Keratinocyte (primary cell): ENCODE results near the gene PTCRA. TPM values are rescaled to one million over a fixed set of nuclear protein-coding genes. Genes with fewer than 3 reads are reported as not detected.

Experiments
- DNase-seq: peaks from one replicate; pipeline ENCODE4 v3.0.0-alpha.2; 2011; ENCODE audit warnings: low read depth, missing footprints, low spot score
- FAIRE-seq: peaks from 2 replicates; lab custom pipeline; 2011; peaks lifted over from hg19 to GRCh38; lab: Jason Lieb, UNC
- H2AFZ ChIP-seq: 2 replicates; pipeline ENCODE4 v1.6.0; 2012; ENCODE audit warnings: low read length, control low read depth, inconsistent platforms; ENCODE audit not compliant: control insufficient read depth
- H3K27ac ChIP-seq: 2 replicates; pipeline ENCODE4 v1.5.1; 2011; ENCODE audit warnings: low read length; ENCODE audit not compliant: control insufficient read depth, insufficient read depth
- H3K27me3 ChIP-seq: 3 replicates; pipeline ENCODE4 v1.6.0; 2011; ENCODE audit warnings: low read length; ENCODE audit not compliant: control insufficient read depth, insufficient read depth; ENCODE audit errors: extremely low read depth
- H3K36me3 ChIP-seq, 2 experiments: 2 replicates in 1 of 2; 3 replicates in 1 of 2; pipeline ENCODE4 v1.5.1; 2011; ENCODE audit warnings: low read length in 2 of 2, mild to moderate bottlenecking in 1 of 2; ENCODE audit not compliant: control insufficient read depth in 2 of 2, insufficient read depth in 2 of 2; ENCODE audit errors: extremely low read depth in 1 of 2
- H3K4me1 ChIP-seq: 3 replicates; pipeline ENCODE4 v1.5.1; 2011; ENCODE audit warnings: low read length; ENCODE audit not compliant: control insufficient read depth, insufficient read depth; ENCODE audit errors: extremely low read depth
- H3K4me2 ChIP-seq: 3 replicates; pipeline ENCODE4 v1.6.0; 2011; ENCODE audit warnings: low read depth, low read length; ENCODE audit not compliant: control insufficient read depth, insufficient read depth; ENCODE audit errors: extremely low read depth
- H3K4me3 ChIP-seq, 3 experiments: fragments of 200-600 bp in 1 of 3; sonication (generic) in 1 of 3; 2 replicates in 2 of 3; 3 replicates in 1 of 3; pipeline ENCODE4 v1.5.1; 2011 to 2016; ENCODE audit warnings: low read length in 3 of 3, mild to moderate bottlenecking in 3 of 3, control low read depth in 2 of 3, inconsistent platforms in 1 of 3, low read depth in 1 of 3, mixed read lengths in 1 of 3, mixed run types in 1 of 3, moderate library complexity in 1 of 3; ENCODE audit not compliant: control insufficient read depth in 2 of 3, insufficient read depth in 2 of 3; ENCODE audit errors: extremely low read depth in 1 of 3
- H3K79me2 ChIP-seq: 2 replicates; pipeline ENCODE4 v1.6.0; 2012; ENCODE audit warnings: low read length; ENCODE audit not compliant: control insufficient read depth, insufficient read depth
- H3K9ac ChIP-seq: 3 replicates; pipeline ENCODE4 v1.6.0; 2011; ENCODE audit warnings: low read length; ENCODE audit not compliant: control insufficient read depth, insufficient read depth; ENCODE audit errors: extremely low read depth
- H3K9me1 ChIP-seq: 3 replicates; pipeline ENCODE4 v1.6.0; 2011; ENCODE audit warnings: low read length; ENCODE audit not compliant: control insufficient read depth, insufficient read depth; ENCODE audit errors: extremely low read depth
- H3K9me3 ChIP-seq: 2 replicates; pipeline ENCODE4 v1.5.1; 2012; ENCODE audit warnings: low read depth, low read length; ENCODE audit not compliant: control insufficient read depth
- H4K20me1 ChIP-seq: 3 replicates; pipeline ENCODE4 v1.6.0; 2011; ENCODE audit warnings: low read length; ENCODE audit not compliant: control insufficient read depth, insufficient read depth; ENCODE audit errors: extremely low read depth
- EZH2 ChIP-seq: IDR thresholded peaks from one replicate; pipeline ENCODE4 v1.6.1; 2012; ENCODE audit warnings: inconsistent platforms, mild to moderate bottlenecking, low read length, moderate library complexity
- dilution Hi-C: fragments of 300-500 bp; cut with MboI; formaldehyde crosslinking; loops from one replicate; pipeline ENCODE4 v1.7.0; 2020; ENCODE audit warnings: low sequenced_read_pairs; ENCODE audit not compliant: extremely low pct_ligation_motif_present
- polyA plus RNA-seq, 5 experiments: library from polyadenylated mRNA; depleted of rRNA in 3 of 5; stranded (reverse) in 3 of 5; stranded (forward) in 1 of 5; unstranded in 1 of 5; fragments of >200 nt; gene quantifications; 1 replicate in 1 of 5; 2 replicates in 3 of 5; 3 replicates in 1 of 5; pipeline versions ENCODE4 v1.2.1 to v1.2.3, GENCODE V29; 2011 to 2012; ENCODE audit warnings: missing spikeins in 2 of 5, low read depth in 1 of 5, low replicate concordance in 1 of 5
- TF ChIP-seq, protein P1 (sequence below), 3 experiments: IDR thresholded peaks in 1 of 3; conservative IDR thresholded peaks in 1 of 3; optimal IDR thresholded peaks in 1 of 3; 2 replicates in 2 of 3; 3 replicates in 1 of 3; pipeline versions ENCODE3 to v1.5.1; 2011; ENCODE audit warnings: low read length in 3 of 3, mild to moderate bottlenecking in 3 of 3, moderate library complexity in 2 of 3, control low read depth in 1 of 3, inconsistent platforms in 1 of 3; ENCODE audit not compliant: insufficient read depth in 2 of 3; ENCODE audit errors: extremely low read depth in 1 of 3

The PTCRA gene
- polyA plus RNA-seq, 1 donor (not counting 4 experiments of a cell fraction or from before 2014, with no cell fraction given): not detected

DNA sequence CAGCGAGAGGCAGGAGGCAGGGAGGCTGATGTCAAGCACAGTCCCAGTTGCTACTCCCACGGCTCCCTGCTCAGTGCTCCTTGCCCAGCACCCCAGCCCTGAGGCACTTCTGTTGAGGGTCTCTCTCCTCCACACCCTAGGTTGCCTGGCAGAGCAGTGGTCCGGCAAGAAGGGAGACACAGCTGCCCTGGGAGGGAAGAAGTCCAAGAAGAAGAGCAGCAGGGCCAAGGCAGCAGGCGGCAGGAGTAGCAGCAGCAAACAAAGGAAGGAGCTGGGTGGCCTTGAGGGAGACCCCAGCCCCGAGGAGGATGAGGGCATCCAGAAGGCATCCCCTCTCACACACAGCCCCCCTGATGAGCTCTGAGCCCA lies 22.6 kb downstream of the PTCRA start:
- H3K36me3 ChIP-seq: peaks cover 21 to 28% of the 10 kb centered on the region in 2 experiments
- TF ChIP-seq, protein P1, sequence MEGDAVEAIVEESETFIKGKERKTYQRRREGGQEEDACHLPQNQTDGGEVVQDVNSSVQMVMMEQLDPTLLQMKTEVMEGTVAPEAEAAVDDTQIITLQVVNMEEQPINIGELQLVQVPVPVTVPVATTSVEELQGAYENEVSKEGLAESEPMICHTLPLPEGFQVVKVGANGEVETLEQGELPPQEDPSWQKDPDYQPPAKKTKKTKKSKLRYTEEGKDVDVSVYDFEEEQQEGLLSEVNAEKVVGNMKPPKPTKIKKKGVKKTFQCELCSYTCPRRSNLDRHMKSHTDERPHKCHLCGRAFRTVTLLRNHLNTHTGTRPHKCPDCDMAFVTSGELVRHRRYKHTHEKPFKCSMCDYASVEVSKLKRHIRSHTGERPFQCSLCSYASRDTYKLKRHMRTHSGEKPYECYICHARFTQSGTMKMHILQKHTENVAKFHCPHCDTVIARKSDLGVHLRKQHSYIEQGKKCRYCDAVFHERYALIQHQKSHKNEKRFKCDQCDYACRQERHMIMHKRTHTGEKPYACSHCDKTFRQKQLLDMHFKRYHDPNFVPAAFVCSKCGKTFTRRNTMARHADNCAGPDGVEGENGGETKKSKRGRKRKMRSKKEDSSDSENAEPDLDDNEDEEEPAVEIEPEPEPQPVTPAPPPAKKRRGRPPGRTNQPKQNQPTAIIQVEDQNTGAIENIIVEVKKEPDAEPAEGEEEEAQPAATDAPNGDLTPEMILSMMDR (optimal IDR thresholded peaks at IDR 0.05 in 1 of 3, IDR thresholded peaks at IDR 0.05 in 1 of 3, conservative IDR thresholded peaks at IDR 0.05 in 1 of 3; ENCODE audit: extremely low read depth in 1 of 3, insufficient read depth in 2 of 3, low read length in 3 of 3): no peak
- TF ChIP-seq EZH2: no peak
- dilution Hi-C loops: no loop called here

DNA sequence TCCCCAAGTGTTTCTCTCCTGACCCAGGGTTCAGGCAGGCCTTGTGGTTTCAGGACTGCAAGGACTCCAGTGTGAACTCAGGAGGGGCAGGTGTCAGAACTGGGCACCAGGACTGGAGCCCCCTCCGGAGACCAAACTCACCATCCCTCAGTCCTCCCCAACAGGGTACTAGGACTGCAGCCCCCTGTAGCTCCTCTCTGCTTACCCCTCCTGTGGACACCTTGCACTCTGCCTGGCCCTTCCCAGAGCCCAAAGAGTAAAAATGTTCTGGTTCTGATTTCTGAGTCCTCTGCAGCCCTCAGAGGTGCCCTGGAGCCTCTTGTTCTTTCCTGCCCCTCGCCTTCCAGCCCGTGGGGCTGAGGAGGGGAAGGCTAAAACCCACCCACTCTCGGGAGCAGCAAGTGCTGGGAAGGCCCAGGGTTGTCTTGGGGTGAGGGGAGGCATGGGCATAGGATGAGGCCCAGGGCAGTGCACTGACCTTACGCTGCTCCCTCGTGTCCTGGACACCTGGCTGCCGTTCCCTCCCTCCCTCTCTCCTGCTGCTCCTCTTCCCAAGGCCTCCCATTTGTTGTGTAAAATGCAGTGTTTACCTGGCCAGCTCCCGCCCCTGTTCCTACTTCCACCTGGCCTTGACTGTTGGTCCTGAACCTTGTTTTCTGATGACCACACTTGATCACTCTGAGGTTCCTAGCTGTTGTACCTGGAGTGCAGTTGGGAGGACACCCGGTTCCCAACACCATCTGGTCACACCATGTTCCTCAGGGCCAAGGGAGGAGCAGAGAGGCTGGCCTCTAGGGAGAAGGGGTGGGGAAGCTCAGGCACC lies 23.3 kb downstream of the PTCRA start:
- Histone ChIP-seq H3K4me1 (no peaks in the 10 kb centered on the region), H2AFZ (no peak overlapping the region), H3K9ac (no peak overlapping the region), H3K9me3 (no peaks in the 10 kb centered on the region), H3K9me1 (no peaks in the 10 kb centered on the region), H3K27me3 (no peaks in the 10 kb centered on the region), H3K79me2 (peaks cover 1% of the 10 kb centered on the region), H3K4me2 (no peak overlapping the region), H4K20me1 (no peaks in the 10 kb centered on the region), H3K36me3 (peaks cover 23 to 27% of the 10 kb centered on the region in 2 experiments), H3K4me3 (no peak overlapping the region), H3K27ac (no peak overlapping the region)
- FAIRE-seq: no peak
- TF ChIP-seq, protein P1 (optimal IDR thresholded peaks at IDR 0.05 in 1 of 3, IDR thresholded peaks at IDR 0.05 in 1 of 3, conservative IDR thresholded peaks at IDR 0.05 in 1 of 3; ENCODE audit: extremely low read depth in 1 of 3, insufficient read depth in 2 of 3, low read length in 3 of 3): no peak
- no peak for TF ChIP-seq EZH2
- DNase-seq: no peak
- dilution Hi-C loops: no loop called here

More for the DNA sequence above, 22.6 kb downstream of the PTCRA start:
- Histone ChIP-seq H3K9me1 (no peaks in the 10 kb centered on the region), H3K9me3 (no peaks in the 10 kb centered on the region), H3K9ac (no peak overlapping the region), H2AFZ (no peak overlapping the region), H3K4me1 (no peaks in the 10 kb centered on the region), H3K79me2 (peaks cover 2% of the 10 kb centered on the region), H4K20me1 (no peaks in the 10 kb centered on the region), H3K4me2 (no peak overlapping the region), H3K4me3 (no peak overlapping the region), H3K27me3 (no peaks in the 10 kb centered on the region), H3K27ac (no peak overlapping the region)
- FAIRE-seq: no peak
- DNase-seq: no peak
